Measurements from ENCODE around the gene MIER3. TPM values are rescaled to one million over a fixed set of nuclear protein-coding genes. Genes with fewer than 3 reads are reported as not detected.

The MIER3 gene
- polyA plus RNA-seq, 1 experiment: 8.4 TPM

GRCh38 chr5:56974241-56974640 is 22.3 kb upstream of the MIER3 start:
- no peak overlapping the region for H3K4me3 ChIP-seq (ENCODE audit: low read depth, low read length)
- TF ChIP-seq CTCF (IDR thresholded peaks at IDR 0.05; ENCODE audit: insufficient read depth, low read depth, low read length): no peak
- CTCF ChIA-PET: interaction anchor here (1.0 kb wide), 1 partner anchor 19 kb away, joined by 3 read pairs; no protein-coding TSS in a partner anchor
- no peaks in the 10 kb centered on the region for H3K36me3 ChIP-seq (ENCODE audit: control insufficient read depth, insufficient read depth, low read length)
- POLR2A ChIA-PET: no interaction called here
- DNase-seq (ENCODE audit: low read depth): no peak
- H3K27me3 ChIP-seq (ENCODE audit: control insufficient read depth, insufficient read depth, low read length): peaks cover 9% of the 10 kb centered on the region; the same call in 1 of the 2 replicates

- TF ChIP-seq CTCF (IDR thresholded peaks at IDR 0.05; ENCODE audit: insufficient read depth, low read depth, low read length): no peak
- DNase-seq (ENCODE audit: low read depth): no peak
- POLR2A ChIA-PET: no interaction called here
These were observed 21.6 kb upstream of the MIER3 start for GRCh38 chr5:56973473-56973872.

GRCh38 chr5:56971275-56971674 is 19.4 kb upstream of the MIER3 start:
- Histone ChIP-seq H3K36me3 (ENCODE audit: control insufficient read depth, insufficient read depth, low read length) (no peaks in the 10 kb centered on the region), H3K27me3 (ENCODE audit: control insufficient read depth, insufficient read depth, low read length) (peaks cover 10% of the 10 kb centered on the region), H3K4me3 (ENCODE audit: low read depth, low read length) (no peak overlapping the region)
- DNase-seq (ENCODE audit: low read depth): no peak
- TF ChIP-seq CTCF (IDR thresholded peaks at IDR 0.05; ENCODE audit: insufficient read depth, low read depth, low read length): no peak
- POLR2A ChIA-PET: no interaction called here
- CTCF ChIA-PET: interaction anchor here (0.8 kb wide), 1 partner anchor 26 kb away, joined by 5 read pairs; no protein-coding TSS in a partner anchor

More at GRCh38 chr5:56973473-56973872, 21.6 kb upstream of the MIER3 start:
- H3K27me3 ChIP-seq (ENCODE audit: control insufficient read depth, insufficient read depth, low read length): peaks cover 9% of the 10 kb centered on the region
- CTCF ChIA-PET: no interaction called here
- H3K36me3 ChIP-seq (ENCODE audit: control insufficient read depth, insufficient read depth, low read length): no peaks in the 10 kb centered on the region
- H3K4me3 ChIP-seq (ENCODE audit: low read depth, low read length): no peak overlapping the region

- Histone ChIP-seq H3K36me3 (ENCODE audit: control insufficient read depth, insufficient read depth, low read length) (no peaks in the 10 kb centered on the region), H3K4me3 (ENCODE audit: low read depth, low read length) (no peak overlapping the region), H3K27me3 (ENCODE audit: control insufficient read depth, insufficient read depth, low read length) (peaks cover 22% of the 10 kb centered on the region)
- no peak for DNase-seq (ENCODE audit: low read depth)
- CTCF ChIA-PET: interaction anchor here (1.5 kb wide), 1 partner anchor 10 kb away, joined by 6 read pairs; no protein-coding TSS in a partner anchor
- POLR2A ChIA-PET: no interaction called here
- no peak for TF ChIP-seq CTCF (IDR thresholded peaks at IDR 0.05; ENCODE audit: insufficient read depth, low read depth, low read length)
These were observed 12.2 kb upstream of the MIER3 start for GRCh38 chr5:56964173-56964572.

GRCh38 chr5:56963246-56963645 is 11.3 kb upstream of the MIER3 start:
- Histone ChIP-seq H3K36me3 (ENCODE audit: control insufficient read depth, insufficient read depth, low read length) (no peaks in the 10 kb centered on the region), H3K4me3 (ENCODE audit: low read depth, low read length) (no peak overlapping the region), H3K27me3 (ENCODE audit: control insufficient read depth, insufficient read depth, low read length) (peaks cover 21% of the 10 kb centered on the region)
- no peak for DNase-seq (ENCODE audit: low read depth)
- ChIA-PET CTCF (interaction anchor here (1.5 kb wide), 1 partner anchor 9 kb away, joined by 6 read pairs; no protein-coding TSS in a partner anchor), POLR2A (no interaction called here)
- no peak for TF ChIP-seq CTCF (IDR thresholded peaks at IDR 0.05; ENCODE audit: insufficient read depth, low read depth, low read length)

Data from BJ (cell line).